HG03108 (cell line): ENCODE data around the gene DNMT1.
"Not testable (repeated sequence)": the region's sequence is repeated elsewhere in the genome, so short reads cannot be mapped to it uniquely, and the experiment has no call there.

Experiments
- ATAC-seq: cut with Tn5 transposase; IDR thresholded peaks from one replicate; pipeline ENCODE4 v1.9.1; 2021; ENCODE audit warnings: moderate library complexity; ENCODE audit not compliant: unreplicated experiment

Gene DNMT1

GRCh38 chr19:10184636-10185035, 10.1 kb downstream of the DNMT1 start:
- no peak for ATAC-seq

- no peak for ATAC-seq
These were observed 10.8 kb downstream of the DNMT1 start for GRCh38 chr19:10183926-10184325.

GRCh38 chr19:10182847-10183246, 11.9 kb downstream of the DNMT1 start:
- ATAC-seq, result no peak

GRCh38 chr19:10182076-10182475, 12.7 kb downstream of the DNMT1 start:
- no peak for ATAC-seq

DNA sequence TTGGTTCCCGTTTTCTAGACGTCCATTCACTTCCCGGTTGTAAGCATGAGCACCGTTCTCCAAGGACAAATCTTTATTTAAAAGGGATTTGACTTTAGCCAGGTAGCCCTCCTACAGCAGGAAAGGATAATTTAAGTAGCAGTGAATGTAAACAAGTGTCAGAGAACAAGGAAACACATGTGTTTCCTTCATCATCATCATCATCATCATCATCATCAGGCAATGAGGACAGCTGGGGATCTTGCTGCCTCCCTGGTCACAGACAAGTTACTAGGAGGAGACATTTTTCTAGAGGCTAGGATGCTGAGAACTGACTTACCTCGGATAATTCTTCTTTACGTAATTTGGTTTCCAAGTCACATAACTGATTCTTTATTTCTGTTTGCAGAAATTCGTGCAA, 14.3 kb downstream of the DNMT1 start:
- no peak for ATAC-seq

DNA sequence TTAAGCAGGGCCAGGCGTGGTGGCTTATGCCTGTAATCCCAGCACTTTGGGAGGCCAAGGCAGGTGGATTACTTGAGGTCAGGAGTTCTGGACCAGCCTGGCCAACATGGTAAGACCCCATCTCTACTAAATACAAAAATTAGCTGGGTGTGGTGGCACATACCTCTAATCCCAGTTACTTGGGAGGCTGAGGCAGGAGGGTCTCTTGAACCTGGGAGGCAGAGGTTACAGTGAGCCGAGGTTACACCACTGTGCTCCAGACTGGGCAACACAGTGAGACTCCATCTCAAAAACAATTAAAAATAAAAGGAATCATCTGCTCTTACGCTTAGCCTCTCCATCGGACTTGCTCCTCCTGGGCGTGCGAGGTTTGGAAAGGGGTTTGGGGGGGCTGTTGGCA, 14.7 kb downstream of the DNMT1 start:
- ATAC-seq, result not testable (repeated sequence)

GRCh38 chr19:10173527-10173926, 21.2 kb downstream of the DNMT1 start:
- no peak for ATAC-seq

- no peak for ATAC-seq
These were observed 26.3 kb downstream of the DNMT1 start for GRCh38 chr19:10168386-10168948.

DNA sequence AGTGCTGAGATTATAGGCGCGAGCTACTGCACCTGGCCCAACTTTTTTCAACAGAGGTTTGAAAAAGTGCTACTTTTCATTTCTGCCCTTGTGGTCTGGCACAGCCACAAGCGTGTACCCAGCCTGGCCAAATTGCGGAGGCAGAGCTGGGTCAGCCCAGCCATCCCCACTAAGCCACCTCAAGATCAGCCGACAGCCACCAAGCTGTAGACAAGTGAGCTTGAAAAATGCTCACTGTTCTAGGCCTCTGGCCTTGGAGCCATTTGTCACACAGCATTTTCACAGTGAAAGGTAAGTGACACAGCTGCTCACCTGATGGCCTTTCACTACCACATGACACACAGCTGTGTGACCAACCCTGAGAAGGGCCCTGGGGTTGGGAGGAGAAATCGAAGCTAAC, 27.3 kb downstream of the DNMT1 start:
- no peak for ATAC-seq

- ATAC-seq, result not testable (repeated sequence)
These were observed 28.3 kb downstream of the DNMT1 start for GRCh38 chr19:10166501-10166900.

- no peak for ATAC-seq
These were observed 28.7 kb downstream of the DNMT1 start for GRCh38 chr19:10166046-10166445.

DNA sequence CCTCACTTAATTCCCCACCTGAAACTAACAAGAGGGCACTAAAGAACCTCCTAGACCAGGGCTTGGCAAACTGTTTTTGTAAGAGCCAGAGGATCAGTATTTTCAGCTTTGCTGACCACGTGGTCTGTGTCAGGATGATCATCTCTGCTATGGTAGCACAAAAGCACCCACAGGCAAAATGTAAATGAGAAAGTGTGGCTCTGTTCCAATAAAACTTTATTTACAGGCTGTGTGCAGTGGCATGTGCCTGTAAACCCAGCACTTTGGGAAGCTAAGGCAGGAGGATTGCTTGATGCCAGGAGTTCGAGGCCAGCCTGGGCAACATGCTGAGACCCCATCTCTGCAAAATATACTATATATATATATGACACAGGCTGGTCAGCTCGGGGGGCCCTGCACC, 31.2 kb downstream of the DNMT1 start:
- ATAC-seq, result no peak

- ATAC-seq, result no peak
These were observed 35.1 kb downstream of the DNMT1 start for GRCh38 chr19:10159610-10160009.

DNA sequence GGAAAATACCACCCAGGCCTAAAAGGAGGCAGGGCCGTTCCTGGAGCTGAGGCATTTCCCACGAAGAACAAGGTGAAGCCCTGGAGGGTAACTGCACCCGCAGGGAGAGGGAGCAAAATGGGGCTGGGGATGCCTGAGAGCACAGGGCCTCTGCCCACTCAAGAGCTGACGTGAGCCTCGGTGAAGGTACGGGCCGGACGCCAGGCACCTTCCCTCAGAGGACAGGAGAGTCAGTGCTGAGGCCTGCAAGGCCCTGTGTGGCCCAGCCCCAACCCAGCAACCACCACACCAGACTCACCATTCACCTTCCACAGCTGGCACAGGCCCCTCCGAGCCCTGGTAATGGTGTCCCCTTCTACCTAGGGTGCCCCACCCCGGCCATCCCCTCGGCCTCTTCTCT, 36.3 kb downstream of the DNMT1 start:
- no peak for ATAC-seq

GRCh38 chr19:10158071-10158470, 36.7 kb downstream of the DNMT1 start:
- ATAC-seq, result no peak

DNA sequence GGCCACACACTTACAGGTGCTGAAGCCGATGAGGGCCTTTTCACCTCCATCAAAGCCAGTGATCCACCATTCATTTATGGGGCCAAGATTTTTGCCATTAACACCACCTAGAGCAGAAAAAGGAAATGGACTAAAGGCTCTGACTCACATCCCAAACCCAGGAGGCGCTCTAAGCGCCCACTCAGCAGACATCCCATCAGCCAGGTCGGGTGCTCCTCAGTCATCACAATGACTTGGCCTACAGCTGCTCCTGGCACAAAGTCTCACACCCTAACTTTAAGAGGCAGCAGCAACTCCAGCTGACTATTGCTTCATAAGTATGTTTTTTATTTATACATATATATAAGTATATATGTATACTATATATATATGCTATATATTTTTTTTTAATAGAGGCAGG, 38.9 kb downstream of the DNMT1 start:
- ATAC-seq, result no peak

GRCh38 chr19:10152100-10152499, 42.7 kb downstream of the DNMT1 start:
- no peak for ATAC-seq

GRCh38 chr19:10151521-10151920, 43.2 kb downstream of the DNMT1 start:
- ATAC-seq, result no peak

- no peak for ATAC-seq
These were observed 45.3 kb downstream of the DNMT1 start for GRCh38 chr19:10149427-10149826.

DNA sequence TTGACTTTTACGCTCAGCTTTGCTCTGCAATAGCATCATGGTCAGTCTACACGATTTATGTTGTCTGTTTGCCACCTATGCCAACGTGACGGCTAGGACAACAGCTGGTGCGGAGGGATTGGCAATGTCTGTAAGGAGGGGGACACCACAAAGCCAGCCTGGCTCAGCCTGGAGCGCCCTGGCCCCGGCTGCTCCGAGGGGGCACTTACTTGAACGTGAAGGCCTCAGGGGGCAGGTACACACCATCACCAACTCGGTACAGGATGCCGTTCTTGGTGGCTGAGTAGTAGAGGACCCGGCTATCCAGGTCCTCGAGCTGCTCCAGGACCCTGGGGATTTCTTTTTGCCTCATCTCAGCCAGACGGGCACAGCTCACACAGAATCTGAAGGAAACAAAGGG, 48.6 kb downstream of the DNMT1 start:
- ATAC-seq, result no peak

DNA sequence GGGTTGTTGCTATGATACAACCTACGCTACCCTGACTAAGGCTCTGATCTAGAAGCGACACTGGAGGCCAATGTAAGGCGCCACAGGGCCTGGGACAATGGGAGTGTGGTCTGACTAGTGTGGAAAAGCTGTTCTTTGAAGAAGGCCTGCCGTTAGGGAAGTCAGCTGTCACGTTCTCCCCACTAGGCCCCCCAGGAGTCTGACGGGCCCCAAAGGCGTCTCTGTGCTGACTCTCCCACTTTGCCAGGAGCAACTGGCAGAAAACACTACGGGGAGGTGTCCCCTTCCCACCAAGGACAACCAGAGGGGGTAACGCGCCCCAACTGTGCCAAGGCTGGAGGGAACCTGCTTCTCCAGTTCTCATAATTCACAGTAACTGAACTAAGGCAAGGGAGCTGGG, 49.7 kb downstream of the DNMT1 start:
- no peak for ATAC-seq

GRCh38 chr19:10144361-10144760, 50.4 kb downstream of the DNMT1 start:
- no peak for ATAC-seq

DNA sequence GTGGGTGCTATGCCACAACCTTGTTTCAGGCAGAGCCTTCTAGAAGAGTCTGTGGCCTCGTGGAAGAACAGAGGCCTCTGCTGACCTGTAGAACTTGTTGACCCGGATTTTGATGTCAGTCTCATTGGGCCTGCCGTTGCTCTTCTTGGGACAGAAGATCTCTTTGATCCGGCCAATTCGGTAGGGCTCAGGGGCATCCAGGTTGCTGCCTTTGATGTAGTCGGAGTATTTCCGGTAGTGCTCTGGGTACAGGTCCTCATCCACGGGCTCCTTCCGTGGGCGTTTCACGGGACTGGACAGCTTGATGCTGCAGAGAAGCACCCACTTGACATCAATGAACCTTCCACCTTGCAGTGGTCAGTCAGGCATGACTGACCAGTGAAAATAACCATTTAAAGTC, 51.1 kb downstream of the DNMT1 start:
- ATAC-seq, result no peak
